ENCODE measurements around the gene HOXB13. TPM values are rescaled to one million over a fixed set of nuclear protein-coding genes. Genes with fewer than 3 reads are reported as not detected.

HOXB13 gene
- total RNA-seq, 1 donor from 2014 or later, result not detected

GRCh38 chr17:48752399-48753288 lies 24.1 kb upstream of the HOXB13 start:
- TF ChIP-seq, protein P1, sequence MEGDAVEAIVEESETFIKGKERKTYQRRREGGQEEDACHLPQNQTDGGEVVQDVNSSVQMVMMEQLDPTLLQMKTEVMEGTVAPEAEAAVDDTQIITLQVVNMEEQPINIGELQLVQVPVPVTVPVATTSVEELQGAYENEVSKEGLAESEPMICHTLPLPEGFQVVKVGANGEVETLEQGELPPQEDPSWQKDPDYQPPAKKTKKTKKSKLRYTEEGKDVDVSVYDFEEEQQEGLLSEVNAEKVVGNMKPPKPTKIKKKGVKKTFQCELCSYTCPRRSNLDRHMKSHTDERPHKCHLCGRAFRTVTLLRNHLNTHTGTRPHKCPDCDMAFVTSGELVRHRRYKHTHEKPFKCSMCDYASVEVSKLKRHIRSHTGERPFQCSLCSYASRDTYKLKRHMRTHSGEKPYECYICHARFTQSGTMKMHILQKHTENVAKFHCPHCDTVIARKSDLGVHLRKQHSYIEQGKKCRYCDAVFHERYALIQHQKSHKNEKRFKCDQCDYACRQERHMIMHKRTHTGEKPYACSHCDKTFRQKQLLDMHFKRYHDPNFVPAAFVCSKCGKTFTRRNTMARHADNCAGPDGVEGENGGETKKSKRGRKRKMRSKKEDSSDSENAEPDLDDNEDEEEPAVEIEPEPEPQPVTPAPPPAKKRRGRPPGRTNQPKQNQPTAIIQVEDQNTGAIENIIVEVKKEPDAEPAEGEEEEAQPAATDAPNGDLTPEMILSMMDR (IDR thresholded peaks at IDR 0.05; ENCODE audit: unreplicated experiment), result no peak
- Mint-ChIP-seq H3K36me3 (ENCODE audit: low read depth, unreplicated experiment) (no peaks in the 10 kb centered on the region), H3K4me1 (ENCODE audit: unreplicated experiment) (peaks cover 29% of the 10 kb centered on the region), H3K27me3 (ENCODE audit: unreplicated experiment) (peaks cover 50% of the 10 kb centered on the region), H3K4me3 (ENCODE audit: unreplicated experiment) (no peak overlapping the region), H3K9me3 (ENCODE audit: unreplicated experiment) (no peaks in the 10 kb centered on the region), H3K27ac (ENCODE audit: unreplicated experiment) (no peak overlapping the region)
- no peak for DNase-seq (ENCODE audit: low spot score)

- Mint-ChIP-seq H3K9me3 (ENCODE audit: unreplicated experiment) (no peaks in the 10 kb centered on the region), H3K27me3 (ENCODE audit: unreplicated experiment) (peaks cover 45% of the 10 kb centered on the region), H3K27ac (ENCODE audit: unreplicated experiment) (no peak overlapping the region), H3K4me1 (ENCODE audit: unreplicated experiment) (peaks cover 25% of the 10 kb centered on the region), H3K36me3 (ENCODE audit: low read depth, unreplicated experiment) (no peaks in the 10 kb centered on the region), H3K4me3 (ENCODE audit: unreplicated experiment) (no peak overlapping the region)
- no peak for DNase-seq (ENCODE audit: low spot score)
- TF ChIP-seq, protein P1 (IDR thresholded peaks at IDR 0.05; ENCODE audit: unreplicated experiment), result no peak
Measured at GRCh38 chr17:48751733-48752398, 23.3 kb upstream of the HOXB13 start.

- no peaks in the 10 kb centered on the region for H3K36me3 Mint-ChIP-seq (ENCODE audit: low read depth, unreplicated experiment)
- TF ChIP-seq, protein P1 (IDR thresholded peaks at IDR 0.05; ENCODE audit: unreplicated experiment), result no peak
- H3K4me1 Mint-ChIP-seq (ENCODE audit: unreplicated experiment), result peaks cover 26% of the 10 kb centered on the region
- peaks cover 45% of the 10 kb centered on the region for H3K27me3 Mint-ChIP-seq (ENCODE audit: unreplicated experiment)
- no peaks in the 10 kb centered on the region for H3K9me3 Mint-ChIP-seq (ENCODE audit: unreplicated experiment)
- H3K27ac Mint-ChIP-seq (ENCODE audit: unreplicated experiment), result no peak overlapping the region
- H3K4me3 Mint-ChIP-seq (ENCODE audit: unreplicated experiment), result no peak overlapping the region
- DNase-seq (ENCODE audit: low spot score), result no peak
Measured at GRCh38 chr17:48751172-48751571, 22.6 kb upstream of the HOXB13 start.

- Mint-ChIP-seq H3K27me3 (ENCODE audit: unreplicated experiment) (peaks cover 45% of the 10 kb centered on the region), H3K36me3 (ENCODE audit: low read depth, unreplicated experiment) (no peaks in the 10 kb centered on the region), H3K4me3 (ENCODE audit: unreplicated experiment) (no peak overlapping the region), H3K4me1 (ENCODE audit: unreplicated experiment) (peaks cover 23% of the 10 kb centered on the region), H3K9me3 (ENCODE audit: unreplicated experiment) (no peaks in the 10 kb centered on the region), H3K27ac (ENCODE audit: unreplicated experiment) (no peak overlapping the region)
- no peak for DNase-seq (ENCODE audit: low spot score)
- TF ChIP-seq, protein P1 (IDR thresholded peaks at IDR 0.05; ENCODE audit: unreplicated experiment), result no peak
Measured at GRCh38 chr17:48749621-48750553, 21.3 kb upstream of the HOXB13 start.
